ENCODE data around the gene C3orf22.

C3orf22 gene

GRCh38 chr3:126529585-126530170, 29.1 kb downstream of the C3orf22 start:
- Mint-ChIP-seq H3K9me3 (no peaks in the 10 kb centered on the region), H3K36me3 (ENCODE audit: low read depth) (no peaks in the 10 kb centered on the region), H3K4me3 (no peak overlapping the region), H3K27me3 (ENCODE audit: low read depth) (peaks cover 31% of the 10 kb centered on the region), H3K4me1 (ENCODE audit: low read depth) (no peaks in the 10 kb centered on the region), H3K27ac (no peak overlapping the region)

- no peaks in the 10 kb centered on the region for H3K9me3 Mint-ChIP-seq
- no peak overlapping the region for H3K27ac Mint-ChIP-seq
- H3K4me1 Mint-ChIP-seq (ENCODE audit: low read depth) = no peaks in the 10 kb centered on the region
- no peaks in the 10 kb centered on the region for H3K36me3 Mint-ChIP-seq (ENCODE audit: low read depth)
- H3K4me3 Mint-ChIP-seq = no peak overlapping the region
- H3K27me3 Mint-ChIP-seq (ENCODE audit: low read depth) = peaks cover 26% of the 10 kb centered on the region
Observed at GRCh38 chr3:126528800-126529541, 29.8 kb downstream of the C3orf22 start.

GRCh38 chr3:126528419-126528799, 30.3 kb downstream of the C3orf22 start:
- Mint-ChIP-seq H3K4me1 (ENCODE audit: low read depth) (no peaks in the 10 kb centered on the region), H3K9me3 (no peaks in the 10 kb centered on the region), H3K4me3 (no peak overlapping the region), H3K27ac (no peak overlapping the region), H3K27me3 (ENCODE audit: low read depth) (peaks cover 24% of the 10 kb centered on the region), H3K36me3 (ENCODE audit: low read depth) (no peaks in the 10 kb centered on the region)

- Mint-ChIP-seq H3K9me3 (no peaks in the 10 kb centered on the region), H3K4me1 (ENCODE audit: low read depth) (no peaks in the 10 kb centered on the region), H3K27ac (no peak overlapping the region), H3K4me3 (no peak overlapping the region), H3K27me3 (ENCODE audit: low read depth) (peaks cover 25% of the 10 kb centered on the region), H3K36me3 (ENCODE audit: low read depth) (no peaks in the 10 kb centered on the region)
Observed at GRCh38 chr3:126527455-126528211, 31.1 kb downstream of the C3orf22 start.

GRCh38 chr3:126527006-126527405, 31.7 kb downstream of the C3orf22 start:
- Mint-ChIP-seq H3K27me3 (ENCODE audit: low read depth) (peaks cover 25% of the 10 kb centered on the region), H3K4me1 (ENCODE audit: low read depth) (no peaks in the 10 kb centered on the region), H3K27ac (no peak overlapping the region), H3K36me3 (ENCODE audit: low read depth) (no peaks in the 10 kb centered on the region), H3K4me3 (no peak overlapping the region), H3K9me3 (no peaks in the 10 kb centered on the region)

- no peak overlapping the region for H3K27ac Mint-ChIP-seq
- H3K27me3 Mint-ChIP-seq (ENCODE audit: low read depth) = peaks cover 23% of the 10 kb centered on the region
- H3K4me3 Mint-ChIP-seq = no peak overlapping the region
- H3K4me1 Mint-ChIP-seq (ENCODE audit: low read depth) = no peaks in the 10 kb centered on the region
- H3K36me3 Mint-ChIP-seq (ENCODE audit: low read depth) = no peaks in the 10 kb centered on the region
- no peaks in the 10 kb centered on the region for H3K9me3 Mint-ChIP-seq
Observed at GRCh38 chr3:126526668-126527005, 32.1 kb downstream of the C3orf22 start.

GRCh38 chr3:126525853-126526667, 32.7 kb downstream of the C3orf22 start:
- no peak overlapping the region for H3K27ac Mint-ChIP-seq
- no peaks in the 10 kb centered on the region for H3K9me3 Mint-ChIP-seq
- peaks cover 23% of the 10 kb centered on the region for H3K27me3 Mint-ChIP-seq (ENCODE audit: low read depth)
- H3K4me3 Mint-ChIP-seq = no peak overlapping the region
- H3K36me3 Mint-ChIP-seq (ENCODE audit: low read depth) = no peaks in the 10 kb centered on the region
- H3K4me1 Mint-ChIP-seq (ENCODE audit: low read depth) = no peaks in the 10 kb centered on the region

GRCh38 chr3:126525091-126525852, 33.5 kb downstream of the C3orf22 start:
- no peak overlapping the region for H3K27ac Mint-ChIP-seq
- no peaks in the 10 kb centered on the region for H3K9me3 Mint-ChIP-seq
- no peaks in the 10 kb centered on the region for H3K4me1 Mint-ChIP-seq (ENCODE audit: low read depth)
- H3K36me3 Mint-ChIP-seq (ENCODE audit: low read depth) = no peaks in the 10 kb centered on the region
- peaks cover 23% of the 10 kb centered on the region for H3K27me3 Mint-ChIP-seq (ENCODE audit: low read depth)
- no peak overlapping the region for H3K4me3 Mint-ChIP-seq

- H3K4me3 Mint-ChIP-seq = no peak overlapping the region
Observed at GRCh38 chr3:126524429-126524988, 34.2 kb downstream of the C3orf22 start.

GRCh38 chr3:126523745-126524428, 34.8 kb downstream of the C3orf22 start, which contains the start of gene CHST13:
Gene CHST13, plus strand, starts transcription at chr3:126524155. Its CDS starts 178 bp downstream, at chr3:126524333.
- no peak within 1 kb of the TSS for H3K4me3 Mint-ChIP-seq
- H3K4me1 Mint-ChIP-seq (ENCODE audit: low read depth) = no peaks in the 10 kb centered on the region
- H3K27me3 Mint-ChIP-seq (ENCODE audit: low read depth) = peaks cover 23% of the 10 kb centered on the region
- no peaks in the 10 kb centered on the region for H3K36me3 Mint-ChIP-seq (ENCODE audit: low read depth)
- H3K9me3 Mint-ChIP-seq = no peaks in the 10 kb centered on the region
- H3K27ac Mint-ChIP-seq = no peak within 1 kb of the TSS

More at GRCh38 chr3:126524429-126524988, 34.2 kb downstream of the C3orf22 start:
- no peaks in the 10 kb centered on the region for H3K36me3 Mint-ChIP-seq (ENCODE audit: low read depth)
- H3K4me1 Mint-ChIP-seq (ENCODE audit: low read depth) = no peaks in the 10 kb centered on the region
- no peak overlapping the region for H3K27ac Mint-ChIP-seq
- H3K9me3 Mint-ChIP-seq = no peaks in the 10 kb centered on the region
- peaks cover 23% of the 10 kb centered on the region for H3K27me3 Mint-ChIP-seq (ENCODE audit: low read depth)

GRCh38 chr3:126522363-126522788, 36.4 kb downstream of the C3orf22 start:
- Mint-ChIP-seq H3K36me3 (ENCODE audit: low read depth) (no peaks in the 10 kb centered on the region), H3K27me3 (ENCODE audit: low read depth) (peaks cover 23% of the 10 kb centered on the region), H3K27ac (no peak overlapping the region), H3K4me3 (no peak overlapping the region), H3K4me1 (ENCODE audit: low read depth) (no peaks in the 10 kb centered on the region), H3K9me3 (no peaks in the 10 kb centered on the region)

GRCh38 chr3:126521122-126521891, 37.4 kb downstream of the C3orf22 start:
- Mint-ChIP-seq H3K36me3 (ENCODE audit: low read depth) (no peaks in the 10 kb centered on the region), H3K4me3 (no peak overlapping the region), H3K27me3 (ENCODE audit: low read depth) (peaks cover 23% of the 10 kb centered on the region), H3K4me1 (ENCODE audit: low read depth) (peaks cover 2% of the 10 kb centered on the region), H3K27ac (no peak overlapping the region), H3K9me3 (no peaks in the 10 kb centered on the region)

Data from T-helper 1 cell treated with Interleukin-12 subunit alpha and Interleukin-12 subunit beta and Interleukin-4 antibody, amounts not matched to agents 30 μg/mL and 1 μg/mL, for 36 hours (primary cell).